ENCODE data around the gene ABCC12.
A peak's percentile ranks its signal among the peaks of the same experiment; 100 is the strongest.

The ABCC12 gene

GRCh38 chr16:48133455-48134211 is 22.2 kb downstream of the ABCC12 start:
- 96% methylated on average over 18 of the region's 18 CpGs for WGBS
- no peak overlapping the region for H3K9ac ChIP-seq (ENCODE audit: low read length)

DNA sequence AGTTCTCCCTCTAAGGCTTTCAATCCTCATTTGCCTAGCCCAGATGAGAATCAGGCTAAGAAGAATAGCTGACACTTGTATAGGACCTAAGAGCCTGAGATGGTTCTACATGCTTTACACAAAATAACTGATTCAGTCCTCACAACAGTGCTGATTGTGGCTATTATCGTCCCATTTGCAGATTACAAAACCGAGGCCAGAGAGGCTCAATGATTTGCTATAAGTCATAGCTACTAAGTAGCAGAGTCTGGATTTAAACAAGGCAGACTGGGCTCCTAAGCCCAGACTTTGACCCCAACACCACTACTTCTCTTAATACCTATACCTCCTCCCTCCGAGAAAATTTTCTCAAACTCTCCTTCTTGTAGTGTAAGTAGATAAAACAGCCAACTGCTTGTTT is 23.1 kb downstream of the ABCC12 start:
- H3K9ac ChIP-seq (ENCODE audit: low read length), result no peak overlapping the region
- H3K79me1 ChIP-seq (replicated peaks; ENCODE audit: low read length, poor library complexity, severe bottlenecking), result no peaks in the 10 kb centered on the region
- no peak overlapping the region for H3K27ac ChIP-seq (ENCODE audit: low read length, poor library complexity, severe bottlenecking)
- no peak overlapping the region for H3K18ac ChIP-seq (ENCODE audit: low read depth in 1 of 2, low read length in 2 of 2)
- no peak overlapping the region for H3K23ac ChIP-seq (ENCODE audit: low read length in 2 of 2)
- no peak overlapping the region for H2BK12ac ChIP-seq (ENCODE audit: low read length in 2 of 2)
- no peak for DNase-seq
- H2BK120ac ChIP-seq (ENCODE audit: low read depth, low read length), result no peak overlapping the region
- H3K4ac ChIP-seq (ENCODE audit: low read depth in 1 of 2, low read length in 2 of 2), result no peak overlapping the region
- H2BK15ac ChIP-seq (ENCODE audit: low read depth, poor library complexity, severe bottlenecking), result no peak overlapping the region
- WGBS, result 98% methylated on average over 3 of the region's 3 CpGs
- no peaks in the 10 kb centered on the region for H3K27me3 ChIP-seq (ENCODE audit: control insufficient read depth in 1 of 2, insufficient read depth in 1 of 2, low read length in 2 of 2)
- no peak overlapping the region for H2BK5ac ChIP-seq (ENCODE audit: low read depth, low read length, poor library complexity, severe bottlenecking)
- H3K9me3 ChIP-seq (ENCODE audit: control insufficient read depth, low read length), result no peaks in the 10 kb centered on the region
- no peak overlapping the region for H2AK5ac ChIP-seq (ENCODE audit: low read length, severe bottlenecking)
- H3K4me1 ChIP-seq (ENCODE audit: control insufficient read depth, insufficient read depth, low read depth, low read length), result peaks cover 16% of the 10 kb centered on the region
- H2AFZ ChIP-seq (ENCODE audit: low read depth, low read length), result no peak overlapping the region
- no peak overlapping the region for H4K8ac ChIP-seq (ENCODE audit: low read length)
- H3K4me2 ChIP-seq (ENCODE audit: low read length, poor library complexity, severe bottlenecking), result no peak overlapping the region
- no peak overlapping the region for H4K91ac ChIP-seq (ENCODE audit: low read length)
- H3K14ac ChIP-seq (ENCODE audit: low read length in 2 of 2), result no peak overlapping the region
- no peak overlapping the region for H3K4me3 ChIP-seq (ENCODE audit: insufficient read depth in 1 of 2, low read depth in 1 of 2, low read length in 2 of 2)
- no peaks in the 10 kb centered on the region for H3K36me3 ChIP-seq (ENCODE audit: control insufficient read depth in 1 of 2, insufficient read depth in 2 of 2, low read depth in 1 of 2, low read length in 2 of 2)

More at GRCh38 chr16:48133455-48134211, 22.2 kb downstream of the ABCC12 start:
- no peak overlapping the region for H2BK15ac ChIP-seq (ENCODE audit: low read depth, poor library complexity, severe bottlenecking)
- H3K79me1 ChIP-seq (replicated peaks; ENCODE audit: low read length, poor library complexity, severe bottlenecking), result no peaks in the 10 kb centered on the region
- H2BK12ac ChIP-seq (ENCODE audit: low read length in 2 of 2), result no peak overlapping the region
- no peak for DNase-seq
- no peak overlapping the region for H3K4me3 ChIP-seq (ENCODE audit: insufficient read depth in 1 of 2, low read depth in 1 of 2, low read length in 2 of 2)
- H2AK5ac ChIP-seq (ENCODE audit: low read length, severe bottlenecking), result no peak overlapping the region
- no peaks in the 10 kb centered on the region for H3K9me3 ChIP-seq (ENCODE audit: control insufficient read depth, low read length)
- no peaks in the 10 kb centered on the region for H3K36me3 ChIP-seq (ENCODE audit: control insufficient read depth in 1 of 2, insufficient read depth in 2 of 2, low read depth in 1 of 2, low read length in 2 of 2)
- no peak overlapping the region for H2AFZ ChIP-seq (ENCODE audit: low read depth, low read length)
- no peak overlapping the region for H3K14ac ChIP-seq (ENCODE audit: low read length in 2 of 2)
- H3K4me1 ChIP-seq (ENCODE audit: control insufficient read depth, insufficient read depth, low read depth, low read length), result peaks cover 14% of the 10 kb centered on the region
- no peak overlapping the region for H2BK120ac ChIP-seq (ENCODE audit: low read depth, low read length)
- H4K91ac ChIP-seq (ENCODE audit: low read length), result no peak overlapping the region
- no peak overlapping the region for H4K8ac ChIP-seq (ENCODE audit: low read length)
- no peak overlapping the region for H3K18ac ChIP-seq (ENCODE audit: low read depth in 1 of 2, low read length in 2 of 2)
- no peak overlapping the region for H3K23ac ChIP-seq (ENCODE audit: low read length in 2 of 2)
- no peak overlapping the region for H3K4ac ChIP-seq (ENCODE audit: low read depth in 1 of 2, low read length in 2 of 2)
- no peaks in the 10 kb centered on the region for H3K27me3 ChIP-seq (ENCODE audit: control insufficient read depth in 1 of 2, insufficient read depth in 1 of 2, low read length in 2 of 2)
- no peak overlapping the region for H2BK5ac ChIP-seq (ENCODE audit: low read depth, low read length, poor library complexity, severe bottlenecking)
- no peak overlapping the region for H3K27ac ChIP-seq (ENCODE audit: low read length, poor library complexity, severe bottlenecking)
- no peak overlapping the region for H3K4me2 ChIP-seq (ENCODE audit: low read length, poor library complexity, severe bottlenecking)

DNA sequence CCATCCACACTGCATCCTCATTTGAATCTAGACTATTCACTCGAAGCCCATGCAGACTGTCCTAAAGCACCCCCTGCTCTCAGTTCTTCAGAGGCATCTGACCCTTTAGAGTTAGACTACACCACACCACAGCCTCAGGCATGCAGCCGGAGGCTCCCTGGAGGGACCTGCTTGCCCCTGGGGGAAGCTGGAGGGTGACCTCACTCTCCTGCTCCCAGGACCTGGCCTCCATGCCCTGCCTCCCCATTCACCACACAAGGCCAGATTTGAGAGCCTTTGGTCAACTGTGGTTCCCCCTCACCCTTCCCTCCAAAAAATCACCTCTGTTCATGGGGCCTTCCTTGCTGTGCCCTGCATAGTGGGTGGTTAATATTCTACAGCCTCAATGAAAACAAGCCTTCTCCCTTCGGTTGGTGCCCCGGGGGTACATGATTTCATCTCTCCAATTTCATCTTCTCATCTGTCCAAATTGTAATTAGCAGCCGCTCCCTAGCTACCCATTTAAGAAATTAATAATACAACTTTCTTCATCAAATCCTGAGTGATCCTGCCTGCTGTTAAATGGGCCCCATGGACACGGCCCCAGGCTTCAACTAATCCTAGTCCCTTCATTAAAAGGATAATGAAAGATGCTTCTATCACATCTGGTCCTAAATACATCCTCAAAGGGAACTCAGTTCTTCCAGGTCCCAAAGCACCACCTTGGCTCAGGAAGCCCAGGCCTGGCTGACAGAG is 24.4 kb downstream of the ABCC12 start:
- 96% methylated on average over 6 of the region's 6 CpGs for WGBS
- no peak overlapping the region for H3K4ac ChIP-seq (ENCODE audit: low read depth in 1 of 2, low read length in 2 of 2)
- no peak overlapping the region for H3K14ac ChIP-seq (ENCODE audit: low read length in 2 of 2)
- DNase-seq, result no peak
- peaks cover 25% of the 10 kb centered on the region for H3K4me1 ChIP-seq (ENCODE audit: control insufficient read depth, insufficient read depth, low read depth, low read length)
- no peaks in the 10 kb centered on the region for H3K79me1 ChIP-seq (replicated peaks; ENCODE audit: low read length, poor library complexity, severe bottlenecking)
- H3K9ac ChIP-seq (ENCODE audit: low read length), result no peak overlapping the region
- H3K4me3 ChIP-seq (ENCODE audit: insufficient read depth in 1 of 2, low read depth in 1 of 2, low read length in 2 of 2), result no peak overlapping the region
- H3K4me2 ChIP-seq (ENCODE audit: low read length, poor library complexity, severe bottlenecking), result no peak overlapping the region
- H2BK15ac ChIP-seq (ENCODE audit: low read depth, poor library complexity, severe bottlenecking), result no peak overlapping the region
- H3K18ac ChIP-seq (ENCODE audit: low read depth in 1 of 2, low read length in 2 of 2), result peak overlapping the region in 1 of 2 experiments; percentile 37
- no peak overlapping the region for H3K23ac ChIP-seq (ENCODE audit: low read length in 2 of 2)
- peak overlapping the region; percentile 24 for H3K27ac ChIP-seq (ENCODE audit: low read length, poor library complexity, severe bottlenecking)
- no peak overlapping the region for H2BK120ac ChIP-seq (ENCODE audit: low read depth, low read length)
- no peaks in the 10 kb centered on the region for H3K36me3 ChIP-seq (ENCODE audit: control insufficient read depth in 1 of 2, insufficient read depth in 2 of 2, low read depth in 1 of 2, low read length in 2 of 2)
- H3K27me3 ChIP-seq (ENCODE audit: control insufficient read depth in 1 of 2, insufficient read depth in 1 of 2, low read length in 2 of 2), result no peaks in the 10 kb centered on the region
- no peak overlapping the region for H2BK5ac ChIP-seq (ENCODE audit: low read depth, low read length, poor library complexity, severe bottlenecking)
- no peak overlapping the region for H4K8ac ChIP-seq (ENCODE audit: low read length)
- H2AK5ac ChIP-seq (ENCODE audit: low read length, severe bottlenecking), result no peak overlapping the region
- peak overlapping the region; percentile 71 for H4K91ac ChIP-seq (ENCODE audit: low read length)
- H2AFZ ChIP-seq (ENCODE audit: low read depth, low read length), result no peak overlapping the region
- H2BK12ac ChIP-seq (ENCODE audit: low read length in 2 of 2), result peak overlapping the region in 1 of 2 experiments; percentile 21
- H3K9me3 ChIP-seq (ENCODE audit: control insufficient read depth, low read length), result no peaks in the 10 kb centered on the region

GRCh38 chr16:48129926-48130325 is 25.9 kb downstream of the ABCC12 start:
- H3K4me1 ChIP-seq (ENCODE audit: control insufficient read depth, insufficient read depth, low read depth, low read length), result peaks cover 25% of the 10 kb centered on the region
- H3K4me2 ChIP-seq (ENCODE audit: low read length, poor library complexity, severe bottlenecking), result no peak overlapping the region
- no peak overlapping the region for H3K14ac ChIP-seq (ENCODE audit: low read length in 2 of 2)
- no peak overlapping the region for H2BK12ac ChIP-seq (ENCODE audit: low read length in 2 of 2)
- H2BK120ac ChIP-seq (ENCODE audit: low read depth, low read length), result no peak overlapping the region
- H3K27ac ChIP-seq (ENCODE audit: low read length, poor library complexity, severe bottlenecking), result no peak overlapping the region
- no peaks in the 10 kb centered on the region for H3K9me3 ChIP-seq (ENCODE audit: control insufficient read depth, low read length)
- no peak overlapping the region for H4K8ac ChIP-seq (ENCODE audit: low read length)
- H3K18ac ChIP-seq (ENCODE audit: low read depth in 1 of 2, low read length in 2 of 2), result no peak overlapping the region
- H3K27me3 ChIP-seq (ENCODE audit: control insufficient read depth in 1 of 2, insufficient read depth in 1 of 2, low read length in 2 of 2), result no peaks in the 10 kb centered on the region
- no peak overlapping the region for H2BK15ac ChIP-seq (ENCODE audit: low read depth, poor library complexity, severe bottlenecking)
- no peak overlapping the region for H3K9ac ChIP-seq (ENCODE audit: low read length)
- WGBS, result 84% methylated on average over 3 of the region's 3 CpGs
- no peak overlapping the region for H2AFZ ChIP-seq (ENCODE audit: low read depth, low read length)
- DNase-seq, result no peak
- no peaks in the 10 kb centered on the region for H3K36me3 ChIP-seq (ENCODE audit: control insufficient read depth in 1 of 2, insufficient read depth in 2 of 2, low read depth in 1 of 2, low read length in 2 of 2)
- no peak overlapping the region for H3K23ac ChIP-seq (ENCODE audit: low read length in 2 of 2)
- no peak overlapping the region for H2AK5ac ChIP-seq (ENCODE audit: low read length, severe bottlenecking)
- H3K4ac ChIP-seq (ENCODE audit: low read depth in 1 of 2, low read length in 2 of 2), result no peak overlapping the region
- no peaks in the 10 kb centered on the region for H3K79me1 ChIP-seq (replicated peaks; ENCODE audit: low read length, poor library complexity, severe bottlenecking)
- no peak overlapping the region for H2BK5ac ChIP-seq (ENCODE audit: low read depth, low read length, poor library complexity, severe bottlenecking)
- no peak overlapping the region for H3K4me3 ChIP-seq (ENCODE audit: insufficient read depth in 1 of 2, low read depth in 1 of 2, low read length in 2 of 2)
- H4K91ac ChIP-seq (ENCODE audit: low read length), result no peak overlapping the region

All from mesenchymal stem cell (in vitro differentiated cells and primary cell).